HG03097 (cell line): Measurements from ENCODE around the gene SETDB2.

ENCODE experiments used
- ATAC-seq: cut with Tn5 transposase; IDR thresholded peaks from one replicate; pipeline ENCODE4 v1.9.1; 2021; ENCODE audit not compliant: unreplicated experiment, low FRiP score

The SETDB2 gene, protein sequence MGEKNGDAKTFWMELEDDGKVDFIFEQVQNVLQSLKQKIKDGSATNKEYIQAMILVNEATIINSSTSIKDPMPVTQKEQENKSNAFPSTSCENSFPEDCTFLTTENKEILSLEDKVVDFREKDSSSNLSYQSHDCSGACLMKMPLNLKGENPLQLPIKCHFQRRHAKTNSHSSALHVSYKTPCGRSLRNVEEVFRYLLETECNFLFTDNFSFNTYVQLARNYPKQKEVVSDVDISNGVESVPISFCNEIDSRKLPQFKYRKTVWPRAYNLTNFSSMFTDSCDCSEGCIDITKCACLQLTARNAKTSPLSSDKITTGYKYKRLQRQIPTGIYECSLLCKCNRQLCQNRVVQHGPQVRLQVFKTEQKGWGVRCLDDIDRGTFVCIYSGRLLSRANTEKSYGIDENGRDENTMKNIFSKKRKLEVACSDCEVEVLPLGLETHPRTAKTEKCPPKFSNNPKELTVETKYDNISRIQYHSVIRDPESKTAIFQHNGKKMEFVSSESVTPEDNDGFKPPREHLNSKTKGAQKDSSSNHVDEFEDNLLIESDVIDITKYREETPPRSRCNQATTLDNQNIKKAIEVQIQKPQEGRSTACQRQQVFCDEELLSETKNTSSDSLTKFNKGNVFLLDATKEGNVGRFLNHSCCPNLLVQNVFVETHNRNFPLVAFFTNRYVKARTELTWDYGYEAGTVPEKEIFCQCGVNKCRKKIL

DNA sequence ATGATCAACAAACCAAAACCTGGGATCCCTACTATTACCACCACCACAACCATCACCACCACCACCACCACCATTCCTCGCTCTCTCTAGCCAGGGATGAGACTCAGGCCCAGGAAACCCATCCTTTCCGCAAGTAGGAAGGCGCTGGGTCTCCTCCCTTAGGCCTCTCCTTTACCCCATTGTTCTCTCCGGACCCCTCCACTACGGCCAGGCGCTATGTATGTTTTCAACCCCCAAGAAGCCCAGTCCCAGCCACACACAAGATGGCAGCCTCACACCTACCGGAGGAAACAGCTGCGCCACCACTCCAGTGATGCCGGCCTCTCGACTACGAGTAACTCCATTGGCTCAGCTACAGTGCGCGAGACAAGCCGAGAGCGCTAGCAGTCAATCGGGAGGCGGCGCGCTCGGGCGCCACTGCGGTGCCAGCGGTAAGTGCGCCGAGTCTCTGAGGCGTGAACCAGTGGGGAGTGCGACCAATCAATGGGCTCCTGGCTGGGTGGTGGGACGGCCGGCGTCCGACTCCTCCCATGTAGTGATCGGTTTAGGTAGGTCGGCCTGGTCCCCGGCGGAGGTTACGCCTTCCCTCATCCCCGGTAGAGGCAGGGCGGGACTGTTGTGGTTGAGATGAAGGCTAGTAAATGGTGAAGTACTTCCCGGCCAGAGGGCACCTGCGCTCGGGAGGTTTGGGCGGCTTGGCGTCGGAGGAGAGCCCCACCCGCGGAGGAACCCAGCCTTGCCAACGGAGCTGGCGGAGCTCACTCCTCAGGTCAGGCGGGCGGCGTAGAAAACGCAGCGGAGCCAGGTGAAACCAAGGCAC is at the start of gene SETDB2, which contains the start of gene CAB39L:
Gene SETDB2 (plus strand): TSS at position 571 of the 820 bp plus-strand sequence. CDS start 7,620 bp downstream, outside the sequence.
Gene CAB39L (minus strand): TSS at position 361 of the 820 bp plus-strand sequence. CDS start 61,154 bp downstream, outside the sequence.
- peak; percentile 93 for ATAC-seq

DNA sequence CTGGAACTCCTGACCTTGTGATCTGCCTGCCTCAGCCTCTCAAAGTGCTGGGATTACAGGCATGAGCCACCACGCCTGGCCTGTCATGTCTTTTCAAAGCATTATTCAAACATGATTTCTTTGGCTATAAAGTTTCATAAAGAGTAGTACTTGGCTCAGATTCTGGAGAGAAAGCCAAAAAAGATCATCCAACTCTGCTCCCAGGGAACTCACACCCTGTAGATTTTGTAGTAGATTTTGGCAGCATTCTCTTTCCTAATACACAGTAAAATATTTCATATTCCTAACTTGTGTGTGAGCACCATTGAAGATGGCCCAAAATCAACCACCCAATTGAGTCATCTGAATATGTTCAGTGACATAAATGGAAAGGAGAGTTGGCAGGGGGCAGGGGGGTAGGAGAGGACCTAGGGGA is 48.6 kb upstream of the SETDB2 start:
- no peak for ATAC-seq

DNA sequence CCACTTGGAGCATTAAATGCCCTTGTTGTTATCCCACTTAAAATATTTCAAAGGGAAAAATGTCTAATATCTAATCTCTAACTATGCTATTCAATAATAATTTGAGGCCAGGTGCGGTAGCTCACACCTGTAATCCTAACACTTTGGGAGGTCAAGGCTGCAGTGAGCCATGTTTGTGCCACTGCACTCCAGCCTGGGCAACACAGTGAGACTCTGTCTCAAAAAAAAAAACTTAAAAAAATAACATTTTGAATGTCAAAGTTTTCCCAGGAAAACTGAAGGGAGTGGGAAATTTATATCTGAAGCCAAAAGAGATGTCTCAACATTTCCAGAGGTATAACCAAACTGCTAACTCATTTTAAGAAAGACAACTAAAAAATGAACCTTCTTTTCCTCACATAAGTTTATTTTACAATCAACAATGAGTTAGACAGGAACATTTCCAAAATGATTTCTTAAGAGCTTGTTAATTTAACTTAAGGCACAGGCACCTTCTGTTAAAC is 48.1 kb upstream of the SETDB2 start:
- no peak for ATAC-seq

DNA sequence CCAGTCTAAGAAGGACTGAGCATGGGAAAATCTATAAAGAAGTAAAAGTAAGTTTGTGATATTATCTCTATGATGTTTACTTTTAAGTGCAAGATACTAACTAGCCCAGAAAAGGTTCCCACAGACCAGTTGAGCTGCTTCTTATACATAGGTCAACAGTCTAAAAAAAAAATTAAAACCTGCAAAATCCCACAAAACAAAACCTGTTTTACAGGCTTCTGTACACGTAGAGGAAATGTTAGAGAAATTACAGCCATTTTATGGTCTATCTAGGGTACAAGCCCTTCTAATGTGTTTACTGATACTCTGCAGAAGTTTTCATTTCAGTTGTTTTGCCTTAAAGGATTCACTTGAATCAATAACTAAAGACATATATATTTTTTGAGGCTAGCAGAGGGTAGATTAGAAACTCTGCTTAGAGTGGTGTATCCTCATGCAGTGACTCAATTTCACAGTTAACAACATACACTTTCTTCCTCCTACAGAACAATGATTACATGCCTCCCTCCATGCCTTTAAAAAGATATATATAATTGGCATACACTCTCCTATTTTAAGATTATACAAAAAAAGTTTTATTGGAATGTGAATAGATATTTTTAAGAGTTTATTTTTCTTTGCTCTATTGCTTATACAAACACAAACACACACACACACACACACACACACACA is 44.1 kb upstream of the SETDB2 start:
- no peak for ATAC-seq

DNA sequence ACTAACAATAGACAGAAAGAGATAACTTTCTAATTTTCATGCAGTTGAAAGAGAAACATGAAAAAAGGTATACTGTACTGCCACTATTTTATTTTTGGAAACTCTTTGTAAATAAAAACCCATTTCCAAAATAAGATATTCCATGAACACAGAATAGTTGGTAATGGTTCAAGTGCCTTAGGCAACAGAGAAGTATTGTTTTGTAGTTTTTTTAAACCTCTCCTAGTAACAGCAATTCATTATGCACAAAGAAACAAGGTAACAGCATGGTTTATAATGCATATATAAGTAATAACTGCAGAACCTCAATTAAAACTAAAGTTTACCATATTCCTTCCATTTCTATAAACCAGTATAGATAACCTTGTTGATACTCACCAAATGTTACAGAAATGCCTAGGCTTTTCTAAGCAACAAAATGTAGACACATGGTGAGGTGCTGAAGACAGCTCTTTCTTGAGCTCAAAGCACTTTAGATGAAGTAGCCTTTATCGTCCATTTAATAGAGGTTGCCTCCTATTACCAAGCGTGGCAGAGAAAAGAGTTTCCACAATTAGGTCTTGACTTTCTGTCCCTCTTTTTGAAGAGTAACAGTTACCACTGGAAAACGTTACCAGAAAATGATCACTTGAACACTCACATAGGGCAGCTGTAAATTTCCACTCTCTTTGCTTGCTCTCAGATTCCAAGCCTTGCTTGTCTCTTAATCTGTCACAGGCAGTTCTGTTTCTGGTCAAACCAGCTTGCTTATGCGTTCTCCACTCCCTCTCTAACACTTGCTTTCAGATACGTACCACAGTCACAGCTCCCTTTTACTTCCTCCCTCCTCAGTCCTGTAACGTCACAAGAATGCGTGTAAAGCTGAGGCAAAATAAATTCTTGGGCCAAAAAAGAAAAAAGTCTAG is 43.1 kb upstream of the SETDB2 start:
- ATAC-seq: no peak

DNA sequence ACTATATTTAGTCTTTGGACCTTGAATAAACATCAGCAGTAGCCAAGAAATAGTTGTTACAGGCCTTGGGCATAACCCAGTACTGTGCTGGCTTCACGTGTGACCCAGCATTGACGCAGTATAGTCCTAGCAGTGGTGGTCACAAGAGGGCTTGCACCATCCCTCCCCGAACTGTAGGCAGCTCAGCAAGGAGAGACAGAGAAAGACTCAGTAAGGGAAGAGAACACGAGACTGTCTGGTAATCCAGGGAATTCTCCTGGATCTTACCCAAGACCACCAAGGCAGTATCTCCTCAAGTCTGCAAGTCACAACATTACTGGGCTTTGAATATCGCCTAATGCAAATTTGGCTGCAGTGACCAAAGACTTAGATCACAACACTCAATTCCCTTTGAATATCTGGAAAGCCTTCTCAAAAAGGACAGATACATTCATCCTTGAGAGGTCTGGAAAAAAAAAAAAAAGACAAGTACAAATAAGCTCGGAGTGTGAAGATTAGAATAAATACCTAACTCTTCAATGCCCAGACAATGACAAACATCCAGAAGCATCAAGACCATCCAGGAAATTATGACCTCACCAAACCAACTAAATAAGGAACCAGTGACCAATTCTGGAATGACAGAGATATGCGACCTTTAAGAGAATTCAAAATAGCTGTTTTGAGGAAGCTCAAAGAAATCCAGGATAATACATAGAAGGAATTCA is 39.9 kb upstream of the SETDB2 start:
- ATAC-seq: no peak

DNA sequence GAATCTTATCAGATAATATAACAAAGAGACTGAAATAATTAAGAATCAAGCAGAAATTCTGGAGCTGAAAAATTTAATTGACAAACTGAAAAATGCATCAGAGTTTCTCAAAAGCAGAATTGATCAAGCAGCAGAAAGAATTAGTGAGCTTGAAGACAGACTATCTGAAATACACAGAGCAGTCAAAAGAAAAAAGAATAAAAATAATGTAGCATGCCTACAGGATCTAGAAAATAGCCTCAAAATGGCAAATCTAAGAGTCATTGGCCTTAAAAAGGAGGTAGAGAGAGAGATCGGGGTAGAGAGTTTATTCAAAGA is 39.4 kb upstream of the SETDB2 start:
- ATAC-seq: no peak

DNA sequence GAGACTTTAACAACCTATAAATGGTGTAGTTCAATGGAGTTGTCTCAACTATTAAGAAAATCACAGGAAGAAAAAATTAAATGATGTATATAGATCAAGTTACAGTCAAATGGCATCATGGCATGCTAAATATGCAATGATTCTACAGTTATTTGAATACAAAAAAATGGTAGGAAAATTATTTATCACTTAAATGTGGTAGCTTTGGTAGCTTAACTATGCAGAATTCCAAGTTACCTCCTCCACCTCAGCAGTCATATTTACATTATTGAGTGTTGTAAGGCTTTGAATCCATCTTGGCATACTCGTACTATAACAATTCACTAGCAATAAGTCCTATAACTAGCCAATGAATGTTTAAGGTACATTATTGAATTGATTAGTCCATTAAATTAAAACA is 37.0 kb upstream of the SETDB2 start:
- no peak for ATAC-seq

DNA sequence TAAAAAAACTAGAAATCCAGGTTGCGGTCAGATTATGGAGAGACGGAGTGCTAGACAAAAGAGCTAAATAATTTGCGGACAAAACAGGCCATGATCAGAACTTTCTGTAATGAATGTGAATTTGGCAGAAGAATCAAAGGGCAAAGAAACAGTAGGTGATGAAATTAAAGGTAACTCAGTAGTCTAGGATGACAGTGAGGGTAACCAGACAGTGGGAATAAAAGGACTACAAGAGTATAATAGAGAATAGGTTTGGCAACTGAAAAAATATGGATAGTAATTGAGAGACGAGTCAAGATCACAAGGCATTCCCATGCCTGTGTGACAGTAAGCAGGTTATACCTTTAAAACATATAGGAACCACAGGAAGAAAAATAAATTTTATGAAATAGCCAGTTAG is 36.1 kb upstream of the SETDB2 start:
- no peak for ATAC-seq

DNA sequence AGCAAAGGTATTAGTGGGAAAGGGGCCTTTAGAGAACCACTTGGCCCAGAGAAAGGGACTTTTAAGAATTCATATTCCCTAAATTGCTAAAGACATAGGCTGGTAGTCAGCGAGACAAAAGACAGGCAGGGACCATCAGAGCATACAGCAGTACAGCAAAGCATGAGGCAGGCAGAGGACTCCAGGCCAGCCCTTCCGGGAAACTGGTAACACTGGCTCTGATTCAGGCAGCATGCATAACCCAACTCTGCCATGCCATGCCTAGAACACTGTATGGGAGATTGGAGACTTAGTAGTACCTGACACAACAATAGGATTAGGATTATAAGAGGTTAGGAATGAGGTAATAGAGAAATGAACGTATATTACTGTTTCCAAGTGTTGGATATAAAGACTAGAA is 35.1 kb upstream of the SETDB2 start:
- no peak for ATAC-seq

DNA sequence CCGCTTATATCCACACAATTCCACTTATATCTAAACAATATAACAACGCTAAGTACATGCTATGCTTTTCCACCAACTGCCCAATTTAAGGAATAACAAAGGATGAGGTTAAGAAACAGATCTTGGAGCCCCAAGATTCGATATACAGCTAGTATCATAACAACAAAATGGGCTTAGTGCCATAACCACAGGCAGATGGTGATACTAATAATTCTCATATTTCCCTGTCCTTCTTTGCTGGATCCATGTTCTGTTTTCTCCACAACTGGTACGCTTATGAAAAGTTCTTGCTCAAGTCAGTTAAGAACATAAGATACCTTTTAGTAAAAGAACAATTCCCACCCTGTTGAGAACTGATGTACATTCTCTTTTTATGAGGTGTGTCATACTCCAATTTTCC is 34.1 kb upstream of the SETDB2 start:
- no peak for ATAC-seq

DNA sequence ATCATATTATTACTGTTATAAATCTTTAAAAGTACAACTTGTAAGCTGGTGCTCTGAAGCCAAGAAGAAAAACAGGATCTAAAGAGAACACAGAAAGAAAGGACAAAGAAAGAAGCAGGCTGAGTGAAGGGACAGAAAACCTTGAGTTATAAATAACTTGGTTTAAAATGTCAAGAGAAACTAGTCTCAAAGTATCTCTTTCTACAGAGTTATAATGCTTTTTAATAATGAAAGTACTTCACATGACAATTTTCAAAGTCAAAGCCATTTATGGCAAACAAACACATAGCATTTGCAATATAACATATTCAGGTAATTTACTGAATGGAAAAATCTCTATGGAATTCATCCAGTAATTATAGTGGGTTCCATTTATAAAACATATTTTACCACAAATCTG is 33.6 kb upstream of the SETDB2 start:
- ATAC-seq: no peak

DNA sequence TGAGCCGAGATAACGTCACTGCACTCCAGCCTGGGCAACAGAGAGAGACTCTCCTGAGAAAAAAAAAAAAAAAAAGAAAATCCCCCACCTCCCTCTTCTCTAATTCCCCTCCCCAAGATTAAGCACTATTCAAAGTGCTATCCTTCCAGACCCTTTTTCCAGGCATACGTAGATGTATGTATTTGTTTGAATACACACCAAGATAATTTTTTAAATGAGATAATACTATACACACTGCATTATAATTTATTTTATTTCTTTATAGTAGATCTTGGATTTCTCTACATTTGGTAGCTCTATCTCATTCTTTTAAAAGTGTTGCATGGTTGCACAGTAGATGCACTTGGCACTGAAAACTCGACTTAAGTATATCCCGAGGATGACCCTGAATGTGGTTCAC is 32.7 kb upstream of the SETDB2 start:
- no peak for ATAC-seq

DNA sequence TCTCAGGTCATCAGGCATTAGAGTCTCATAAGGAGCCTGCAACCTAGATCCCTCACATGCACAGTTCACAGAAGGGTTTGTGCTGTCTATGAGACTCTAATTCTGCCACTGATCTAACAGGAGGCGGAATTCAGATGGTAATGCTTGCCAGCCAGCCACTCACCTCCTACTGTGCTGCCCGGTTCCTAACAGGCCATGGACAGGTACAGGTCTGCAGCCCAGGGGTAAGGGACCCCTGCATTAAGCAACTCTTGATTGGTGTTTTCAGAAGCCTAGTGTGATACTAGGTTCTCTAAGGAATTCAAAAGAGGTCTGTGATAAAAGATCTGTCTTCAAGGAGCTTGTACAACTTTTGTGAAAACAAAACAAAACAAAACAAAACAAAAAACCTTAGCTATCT is 31.3 kb upstream of the SETDB2 start:
- ATAC-seq: no peak

DNA sequence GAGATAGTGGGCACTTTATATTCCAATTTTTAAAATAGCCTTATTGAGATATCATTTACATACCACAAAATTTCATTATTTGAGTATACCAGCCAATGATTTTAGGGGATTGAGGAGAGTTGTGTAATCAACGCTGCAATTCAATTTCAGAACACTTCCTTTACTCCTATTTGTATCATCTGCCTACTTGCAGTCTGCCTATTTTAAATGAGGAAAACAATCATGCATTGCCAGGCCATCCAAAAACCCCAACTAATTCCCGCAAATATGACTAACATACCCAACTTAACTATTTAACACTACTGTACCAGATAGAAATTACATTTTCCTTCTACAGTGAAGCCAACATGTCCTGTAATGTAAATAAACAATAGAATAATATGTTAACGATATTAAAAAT is 26.9 kb upstream of the SETDB2 start:
- ATAC-seq: no peak

DNA sequence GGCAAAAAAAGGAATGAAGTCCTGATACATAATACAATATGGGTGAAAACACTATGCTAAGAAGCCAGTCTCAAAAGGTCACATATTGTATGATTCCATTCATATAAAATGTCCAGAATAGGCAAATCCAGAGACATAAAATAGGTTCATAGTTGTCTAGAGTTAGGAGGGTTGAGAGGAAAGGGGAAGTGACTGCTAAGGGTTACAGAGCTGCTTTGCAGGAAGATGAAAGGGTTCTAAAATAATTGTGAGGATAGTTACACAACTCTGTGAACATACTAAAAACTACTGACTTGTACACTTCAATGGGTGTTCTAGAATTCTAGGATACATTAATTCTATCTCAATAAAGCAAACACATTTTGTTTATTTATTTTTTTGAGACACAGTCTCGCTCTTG is 25.9 kb upstream of the SETDB2 start:
- ATAC-seq: no peak

DNA sequence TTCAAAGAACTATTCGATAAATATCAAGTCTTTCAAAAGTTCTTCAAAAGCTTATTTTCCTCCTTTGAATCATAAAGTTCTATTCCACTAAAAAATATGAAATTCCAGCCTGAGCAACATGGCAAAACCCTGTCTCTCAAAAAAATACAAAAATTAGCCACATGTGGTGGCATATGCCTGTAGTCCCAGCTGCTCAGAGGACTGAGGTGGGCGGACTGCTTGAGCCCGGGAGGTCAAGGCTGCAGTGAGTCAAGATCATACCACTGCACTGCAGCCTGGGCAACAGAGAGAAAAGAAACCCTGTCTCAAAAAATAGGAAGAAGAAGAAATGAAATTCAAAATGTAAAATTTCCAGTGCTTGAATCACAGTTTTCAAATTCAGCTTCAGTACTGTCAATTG is 24.8 kb upstream of the SETDB2 start:
- no peak for ATAC-seq

DNA sequence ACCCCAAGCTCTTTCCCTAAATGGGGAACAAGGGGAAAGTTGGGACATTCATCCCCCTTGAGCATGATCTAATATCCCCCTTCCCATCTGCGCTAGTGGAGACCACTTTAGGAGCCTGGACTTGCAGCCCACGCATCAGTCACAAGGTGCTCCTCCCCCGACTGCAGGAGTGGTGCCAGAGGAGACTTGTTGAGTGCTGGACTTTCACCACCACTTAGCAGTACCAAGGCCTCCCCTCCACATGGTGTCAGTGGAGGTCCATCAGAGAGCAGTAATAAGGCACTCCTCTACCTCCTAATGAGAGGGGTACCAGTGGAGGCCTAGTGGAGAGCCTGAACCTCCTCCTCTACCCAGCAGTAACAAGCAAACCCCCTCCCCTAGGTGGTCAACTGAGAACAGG is 22.7 kb upstream of the SETDB2 start:
- ATAC-seq: peak; percentile 54

DNA sequence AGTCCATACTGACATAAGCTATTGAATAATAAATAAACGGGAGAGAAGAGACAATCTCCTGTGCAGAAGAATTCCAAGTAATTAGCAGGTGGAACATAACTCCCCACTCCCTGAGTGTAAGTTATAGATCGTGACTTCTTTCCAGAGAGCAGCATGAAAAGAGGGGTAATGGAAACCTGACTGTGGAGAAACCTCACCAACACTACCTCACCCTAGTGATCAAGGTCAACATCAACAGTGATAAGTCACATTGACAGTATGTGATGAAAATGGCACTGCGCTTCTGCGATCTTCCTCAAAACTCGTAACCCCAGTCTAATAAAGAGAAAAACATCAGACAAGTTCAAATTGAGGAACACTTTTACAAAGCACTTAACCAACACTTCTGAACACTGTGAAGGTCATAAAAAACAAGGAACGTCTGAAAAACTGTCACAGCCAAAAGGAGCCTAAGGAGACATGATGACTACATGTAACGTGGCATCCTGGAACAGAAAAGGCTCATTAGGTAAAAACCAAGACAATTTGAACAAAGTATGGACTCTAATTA is 20.0 kb upstream of the SETDB2 start:
- no peak for ATAC-seq
